Measurements from ENCODE around the gene TASL. TPM values are rescaled to one million over a fixed set of nuclear protein-coding genes. Genes with fewer than 3 reads are reported as not detected.
"Not testable (repeated sequence)": the region's sequence is repeated elsewhere in the genome, so short reads cannot be mapped to it uniquely, and the experiment has no call there.

Gene TASL
- total RNA-seq, 4 donors from 2014 or later = 0.27 to 3.7 (median 1.6) TPM; not detected in 1

DNA sequence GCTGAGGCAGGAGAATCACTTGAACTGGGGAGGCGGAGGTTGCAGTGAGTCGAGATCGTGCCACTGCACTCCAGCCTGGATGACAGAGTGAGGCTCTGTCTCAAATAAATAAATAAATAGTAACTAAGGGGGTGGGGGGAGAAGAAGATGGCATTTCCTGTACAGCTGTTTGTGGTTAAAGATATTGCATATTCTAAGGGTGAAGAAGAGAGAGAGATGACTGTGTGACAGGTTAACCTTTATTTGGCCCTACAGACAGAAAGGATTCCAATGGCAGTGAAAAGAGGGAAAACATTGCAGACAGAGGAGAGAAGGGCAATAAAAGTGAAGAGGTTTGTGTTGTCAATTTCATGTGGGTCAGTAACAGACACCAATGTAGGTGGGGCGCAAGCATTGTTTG, 9.4 kb downstream of the TASL start:
- 90 to 100% methylated on average over 1 to 4 of the region's 4 CpGs for WGBS, 2 donors (ENCODE audit: low coverage in 1 of 2)
- intact Hi-C loops (cut with DNase I; ENCODE audit: low total_unique reads) (no loop called here), in situ Hi-C loops (cut with MboI; ENCODE audit: low pct_ligation_motif_present in 1 of 4, low pct_unique_long_range_greater_than_20kb in 1 of 4, low sequenced_read_pairs in 3 of 4) (loop anchor here in 2 of 4 donors (10.0 to 25.0 kb wide), 2 partner anchors 144 to 147 kb away; no protein-coding TSS in a partner anchor)
- Histone ChIP-seq H3K9me3 (no peaks in the 10 kb centered on the region), H3K4me3 (no peak overlapping the region), H3K4me1 (no peaks in the 10 kb centered on the region), H3K27me3 (no peaks in the 10 kb centered on the region), H3K36me3 (no peaks in the 10 kb centered on the region), H3K27ac (no peak overlapping the region)
- no peak for DNase-seq
- TF ChIP-seq EP300 (IDR thresholded peaks at IDR 0.05; ENCODE audit: low read depth) = no peak
- TF ChIP-seq, protein P1, sequence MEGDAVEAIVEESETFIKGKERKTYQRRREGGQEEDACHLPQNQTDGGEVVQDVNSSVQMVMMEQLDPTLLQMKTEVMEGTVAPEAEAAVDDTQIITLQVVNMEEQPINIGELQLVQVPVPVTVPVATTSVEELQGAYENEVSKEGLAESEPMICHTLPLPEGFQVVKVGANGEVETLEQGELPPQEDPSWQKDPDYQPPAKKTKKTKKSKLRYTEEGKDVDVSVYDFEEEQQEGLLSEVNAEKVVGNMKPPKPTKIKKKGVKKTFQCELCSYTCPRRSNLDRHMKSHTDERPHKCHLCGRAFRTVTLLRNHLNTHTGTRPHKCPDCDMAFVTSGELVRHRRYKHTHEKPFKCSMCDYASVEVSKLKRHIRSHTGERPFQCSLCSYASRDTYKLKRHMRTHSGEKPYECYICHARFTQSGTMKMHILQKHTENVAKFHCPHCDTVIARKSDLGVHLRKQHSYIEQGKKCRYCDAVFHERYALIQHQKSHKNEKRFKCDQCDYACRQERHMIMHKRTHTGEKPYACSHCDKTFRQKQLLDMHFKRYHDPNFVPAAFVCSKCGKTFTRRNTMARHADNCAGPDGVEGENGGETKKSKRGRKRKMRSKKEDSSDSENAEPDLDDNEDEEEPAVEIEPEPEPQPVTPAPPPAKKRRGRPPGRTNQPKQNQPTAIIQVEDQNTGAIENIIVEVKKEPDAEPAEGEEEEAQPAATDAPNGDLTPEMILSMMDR (IDR thresholded peaks at IDR 0.05) = no peak
- no peak for TF ChIP-seq POLR2A (IDR thresholded peaks at IDR 0.05)
- no peak for TF ChIP-seq POLR2AphosphoS5 (IDR thresholded peaks at IDR 0.05)

DNA sequence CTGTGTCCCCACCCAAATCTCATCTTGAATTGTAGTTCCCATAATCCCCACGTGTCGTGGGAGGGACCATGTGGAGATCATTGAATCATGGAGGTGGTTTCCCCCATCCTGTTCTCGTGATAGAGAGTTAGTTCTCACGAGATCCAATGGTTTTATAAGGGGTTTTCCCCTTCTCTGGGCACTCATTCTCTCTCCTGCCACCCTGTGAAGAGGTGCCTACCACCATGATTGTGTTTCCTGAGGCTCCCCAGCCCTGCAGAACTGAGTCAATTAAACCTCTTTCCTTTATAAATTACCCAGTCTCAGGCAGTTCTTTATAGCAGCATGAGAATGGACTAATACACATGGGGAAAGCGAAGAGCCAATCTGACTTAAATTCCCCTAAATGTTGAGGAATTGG, 14.5 kb downstream of the TASL start:
- intact Hi-C loops (cut with DNase I; ENCODE audit: low total_unique reads); H3K27me3 ChIP-seq; H3K27ac ChIP-seq; H3K4me3 ChIP-seq; H3K9me3 ChIP-seq; H3K4me1 ChIP-seq; DNase-seq; H3K36me3 ChIP-seq: not testable (repeated sequence)
- WGBS, 2 donors (ENCODE audit: low coverage in 1 of 2) = 55% methylated on average over 5 of the region's 5 CpGs; no CpG with 5 or more reads in 1 of the 2 donors
- in situ Hi-C loops (cut with MboI; ENCODE audit: low pct_ligation_motif_present in 1 of 4, low pct_unique_long_range_greater_than_20kb in 1 of 4, low sequenced_read_pairs in 3 of 4) = loop anchor here in 2 of 4 donors (10.0 to 25.0 kb wide), 2 partner anchors 149 to 152 kb away; no protein-coding TSS in a partner anchor

DNA sequence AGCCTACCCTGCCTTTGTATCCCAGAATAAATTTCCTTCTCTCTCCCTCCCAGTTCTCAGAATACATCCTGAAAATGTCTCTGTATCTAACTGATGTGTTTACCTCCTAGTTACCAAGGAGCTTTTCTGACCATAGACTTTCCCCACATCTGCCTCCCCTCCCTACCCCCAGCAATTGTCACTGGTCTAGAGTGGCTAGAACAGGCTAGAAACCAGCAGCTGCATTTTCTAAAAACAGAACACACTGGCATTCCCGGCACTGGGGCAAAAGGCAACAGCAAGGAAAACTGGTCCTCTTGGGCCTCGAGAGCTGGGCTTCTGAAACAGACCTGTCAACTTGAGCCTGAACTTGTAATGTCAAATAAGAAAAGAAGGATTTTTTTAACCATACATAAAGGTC, 16.4 kb downstream of the TASL start:
- Histone ChIP-seq H3K4me3 (no peak overlapping the region), H3K9me3 (no peaks in the 10 kb centered on the region), H3K36me3 (no peaks in the 10 kb centered on the region), H3K4me1 (no peaks in the 10 kb centered on the region), H3K27ac (no peak overlapping the region), H3K27me3 (no peaks in the 10 kb centered on the region)
- peak; percentile 22 for DNase-seq
- TF ChIP-seq POLR2A (IDR thresholded peaks at IDR 0.05) (no peak), POLR2AphosphoS5 (IDR thresholded peaks at IDR 0.05) (no peak), EP300 (IDR thresholded peaks at IDR 0.05; ENCODE audit: low read depth) (no peak)
- TF ChIP-seq, protein P1 (IDR thresholded peaks at IDR 0.05) = no peak
- 53% methylated on average over 2 of the region's 2 CpGs; no CpG with 5 or more reads in 1 of the 2 donors for WGBS, 2 donors (ENCODE audit: low coverage in 1 of 2)
- in situ Hi-C loops (cut with MboI; ENCODE audit: low pct_ligation_motif_present in 1 of 4, low pct_unique_long_range_greater_than_20kb in 1 of 4, low sequenced_read_pairs in 3 of 4) (loop anchor here in 2 of 4 donors (10.0 to 25.0 kb wide), 2 partner anchors 151 to 154 kb away; no protein-coding TSS in a partner anchor), intact Hi-C loops (cut with DNase I; ENCODE audit: low total_unique reads) (no loop called here)

DNA sequence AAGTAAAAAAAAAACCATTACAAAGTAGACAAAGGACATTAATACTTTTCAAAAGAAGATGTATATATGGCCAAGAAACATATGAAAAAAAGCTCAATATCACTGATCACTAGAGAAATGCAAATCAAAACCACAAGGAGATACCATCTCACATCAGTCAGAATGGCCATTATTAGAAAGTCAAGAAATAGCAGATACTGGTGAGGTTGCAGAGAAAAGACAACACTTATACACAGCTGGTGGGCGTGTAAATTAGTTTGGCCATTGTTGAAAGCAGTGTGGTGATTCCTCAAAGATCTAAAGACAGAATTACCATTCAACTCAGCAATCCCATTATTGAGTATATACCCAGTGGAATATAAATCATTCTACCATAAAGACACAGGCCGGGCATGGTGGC, 39.3 kb downstream of the TASL start:
- Histone ChIP-seq H3K4me3 (no peak overlapping the region), H3K9me3 (no peaks in the 10 kb centered on the region), H3K27me3 (no peaks in the 10 kb centered on the region), H3K27ac (no peak overlapping the region), H3K4me1 (no peaks in the 10 kb centered on the region), H3K36me3 (no peaks in the 10 kb centered on the region)
- intact Hi-C loops (cut with DNase I; ENCODE audit: low total_unique reads) = no loop called here
- in situ Hi-C loops (cut with MboI; ENCODE audit: low pct_ligation_motif_present in 1 of 4, low pct_unique_long_range_greater_than_20kb in 1 of 4, low sequenced_read_pairs in 3 of 4) = no loop called here
- TF ChIP-seq EP300 (IDR thresholded peaks at IDR 0.05; ENCODE audit: low read depth) = no peak
- TF ChIP-seq POLR2A (IDR thresholded peaks at IDR 0.05) = no peak
- no peak for TF ChIP-seq POLR2AphosphoS5 (IDR thresholded peaks at IDR 0.05)
- TF ChIP-seq, protein P1 (IDR thresholded peaks at IDR 0.05) = no peak
- WGBS, 2 donors (ENCODE audit: low coverage in 1 of 2) = 78% methylated on average over 2 of the region's 2 CpGs; no CpG with 5 or more reads in 1 of the 2 donors
- DNase-seq = no peak

DNA sequence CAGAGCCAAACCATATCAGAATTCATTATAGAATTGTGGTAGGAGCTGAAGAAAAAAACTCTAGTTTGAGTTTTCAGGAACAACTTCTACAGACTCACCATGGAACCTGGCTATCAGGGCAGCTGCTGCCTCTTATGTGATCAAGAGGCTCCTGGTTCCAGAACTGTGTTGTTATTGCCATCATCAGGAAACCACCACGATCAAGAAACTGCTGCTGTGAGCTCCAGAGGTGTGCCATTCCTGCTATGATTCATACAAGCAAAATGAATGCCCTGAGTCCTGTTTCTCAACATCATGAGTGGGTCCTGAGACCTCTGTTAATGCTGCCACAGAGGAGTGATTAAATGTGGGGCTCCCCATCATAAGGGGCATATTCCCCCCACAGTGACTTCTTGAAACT, 43.7 kb downstream of the TASL start:
- in situ Hi-C loops (cut with MboI; ENCODE audit: low pct_ligation_motif_present in 1 of 4, low pct_unique_long_range_greater_than_20kb in 1 of 4, low sequenced_read_pairs in 3 of 4) (no loop called here), intact Hi-C loops (cut with DNase I; ENCODE audit: low total_unique reads) (no loop called here)
- TF ChIP-seq POLR2AphosphoS5 (IDR thresholded peaks at IDR 0.05) = no peak
- TF ChIP-seq EP300 (IDR thresholded peaks at IDR 0.05; ENCODE audit: low read depth) = no peak
- no peak for TF ChIP-seq POLR2A (IDR thresholded peaks at IDR 0.05)
- no peak overlapping the region for H3K4me3 ChIP-seq
- no peaks in the 10 kb centered on the region for H3K4me1 ChIP-seq
- no peak overlapping the region for H3K27ac ChIP-seq
- WGBS, 2 donors (ENCODE audit: low coverage in 1 of 2) = 69% methylated on average over 1 of the region's 1 CpG; no CpG with 5 or more reads in 1 of the 2 donors
- H3K9me3 ChIP-seq = no peaks in the 10 kb centered on the region
- no peak for DNase-seq
- H3K36me3 ChIP-seq = no peaks in the 10 kb centered on the region
- no peaks in the 10 kb centered on the region for H3K27me3 ChIP-seq

All from transverse colon (tissue), 4 donors.